Activated CD4-positive, alpha-beta T cell treated with anti-CD3 and anti-CD28 coated beads, Interleukin-2, amount 50 U/mL, for 48 hours (primary cell): Measurements from ENCODE around the gene ISM2.

Experiments used
- DNase-seq, 2 experiments: peaks; one replicate each; pipeline ENCODE4 v3.0.0-alpha.2; 2020

Gene ISM2

GRCh38 chr14:77505031-77505430 is 6.4 kb upstream of the ISM2 start:
- DNase-seq: no peak

- no peak for DNase-seq
Measured at GRCh38 chr14:77503138-77503537, 4.5 kb upstream of the ISM2 start.

GRCh38 chr14:77502109-77502782 is 3.6 kb upstream of the ISM2 start:
- DNase-seq: no peak

GRCh38 chr14:77498984-77499527 is 440 bp upstream of the ISM2 start:
- no peak for DNase-seq

- no peak for DNase-seq
Measured at GRCh38 chr14:77495334-77495733, 3.3 kb downstream of the ISM2 start.

- DNase-seq: no peak
Measured at GRCh38 chr14:77491056-77491455, 7.6 kb downstream of the ISM2 start.

- no peak for DNase-seq
Measured at GRCh38 chr14:77490347-77490986, 8.1 kb downstream of the ISM2 start.

GRCh38 chr14:77489041-77489440 is 9.6 kb downstream of the ISM2 start:
- no peak for DNase-seq

GRCh38 chr14:77488558-77488957 is 10.1 kb downstream of the ISM2 start:
- DNase-seq: no peak

- DNase-seq: no peak
Measured at GRCh38 chr14:77485901-77486678, 12.5 kb downstream of the ISM2 start.

GRCh38 chr14:77485256-77485655 is 13.4 kb downstream of the ISM2 start:
- no peak for DNase-seq

GRCh38 chr14:77482422-77482821 is 16.2 kb downstream of the ISM2 start:
- no peak for DNase-seq

GRCh38 chr14:77478796-77479195 is 19.8 kb downstream of the ISM2 start:
- DNase-seq: no peak

GRCh38 chr14:77478029-77478428 is 20.6 kb downstream of the ISM2 start:
- no peak for DNase-seq

GRCh38 chr14:77475432-77476115 is 23.0 kb downstream of the ISM2 start:
- no peak for DNase-seq

- no peak for DNase-seq
Measured at GRCh38 chr14:77474479-77475177, 24.0 kb downstream of the ISM2 start.

- DNase-seq: no peak
Measured at GRCh38 chr14:77473921-77474320, 24.7 kb downstream of the ISM2 start.

- DNase-seq: no peak
Measured at GRCh38 chr14:77470224-77470870, 28.3 kb downstream of the ISM2 start.

- DNase-seq: no peak
Measured at GRCh38 chr14:77469539-77469938, 29.1 kb downstream of the ISM2 start.

- DNase-seq: no peak
Measured at GRCh38 chr14:77469067-77469505, 29.5 kb downstream of the ISM2 start.

GRCh38 chr14:77467801-77468200 is 30.8 kb downstream of the ISM2 start:
- no peak for DNase-seq
